ENCODE results near the gene ONECUT1.
A peak's percentile ranks its signal among the peaks of the same experiment; 100 is the strongest.

Gene ONECUT1

DNA sequence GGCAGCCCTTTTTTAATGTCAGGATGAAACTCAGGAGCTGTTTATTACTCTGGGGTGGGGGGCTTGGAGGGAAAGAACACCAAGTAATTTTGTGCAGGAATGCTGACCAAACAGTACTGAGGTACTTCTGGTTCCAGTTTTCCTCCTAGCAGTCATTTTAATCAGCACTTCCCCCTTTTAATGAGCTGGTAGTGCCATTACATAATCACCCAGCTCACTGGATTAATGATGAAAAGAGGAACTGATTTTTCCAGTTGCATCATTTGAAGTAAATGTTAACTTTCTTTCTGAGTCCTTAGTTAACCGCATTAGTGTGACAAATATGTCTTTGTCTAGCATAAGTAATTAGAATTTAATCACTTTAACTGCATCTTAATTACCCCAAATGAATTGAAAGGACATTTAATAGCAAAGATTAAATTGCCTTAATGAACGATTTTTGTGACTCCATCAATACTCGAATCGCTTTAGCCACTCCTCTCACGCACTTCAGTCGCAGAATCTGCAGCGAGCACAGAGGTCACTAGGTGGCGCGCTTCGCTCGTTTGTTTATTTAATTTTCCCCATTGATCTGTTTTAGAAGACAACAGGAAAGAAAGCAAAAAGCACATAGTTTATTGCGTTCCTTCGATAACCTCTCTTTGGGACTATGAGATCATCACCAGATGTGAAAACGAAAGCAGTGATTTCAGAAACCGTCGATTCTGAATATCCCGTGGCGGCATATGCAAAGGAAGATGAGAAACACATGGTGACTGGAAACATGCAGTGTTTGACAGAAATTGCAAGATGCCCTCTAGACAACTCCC, 9.8 kb downstream of the ONECUT1 start:
- DNase-seq = peak; percentile 38

GRCh38 chr15:52778457-52778856, 11.7 kb downstream of the ONECUT1 start:
- DNase-seq = no peak

GRCh38 chr15:52772766-52773165, 17.4 kb downstream of the ONECUT1 start:
- DNase-seq = no peak

DNA sequence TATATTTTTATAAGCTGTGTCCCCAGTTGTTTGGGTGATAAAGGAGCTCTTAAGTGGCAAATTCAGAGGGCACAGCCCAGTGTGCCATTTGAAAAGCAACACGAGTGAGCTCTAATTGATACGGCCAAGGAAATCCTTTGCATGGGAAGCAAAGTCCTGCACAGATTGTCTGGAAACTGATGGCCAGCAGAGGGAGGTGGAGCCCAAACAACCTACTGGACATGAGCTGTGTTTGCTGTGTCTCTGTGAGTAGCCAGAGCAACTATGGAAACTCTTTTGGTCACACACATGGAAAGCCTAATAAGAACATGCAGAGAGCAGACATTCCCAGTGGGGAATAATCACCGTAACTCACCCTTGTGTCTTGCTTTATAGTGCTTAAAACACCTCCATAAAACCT, 24.4 kb downstream of the ONECUT1 start:
- DNase-seq = no peak

DNA sequence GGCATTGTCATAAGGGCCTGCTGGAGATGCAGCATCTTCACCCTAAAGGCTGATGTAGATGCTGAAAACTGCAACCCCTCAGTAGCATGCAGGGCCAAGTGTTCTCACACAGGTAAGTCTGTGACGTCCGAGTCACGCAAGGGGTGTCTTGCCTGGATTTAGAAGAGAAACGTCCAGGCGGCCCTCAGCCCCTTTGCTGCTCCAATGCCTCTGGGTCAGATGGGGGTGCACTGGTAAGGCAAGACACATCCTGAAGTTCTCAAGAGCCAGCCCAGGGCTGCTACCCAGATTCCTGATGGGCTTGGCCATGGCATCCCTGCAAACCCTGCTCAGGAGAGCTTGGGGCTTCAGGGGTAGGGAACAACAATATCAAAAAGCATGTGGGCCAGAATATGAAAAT, 25.4 kb downstream of the ONECUT1 start:
- DNase-seq = no peak

DNA sequence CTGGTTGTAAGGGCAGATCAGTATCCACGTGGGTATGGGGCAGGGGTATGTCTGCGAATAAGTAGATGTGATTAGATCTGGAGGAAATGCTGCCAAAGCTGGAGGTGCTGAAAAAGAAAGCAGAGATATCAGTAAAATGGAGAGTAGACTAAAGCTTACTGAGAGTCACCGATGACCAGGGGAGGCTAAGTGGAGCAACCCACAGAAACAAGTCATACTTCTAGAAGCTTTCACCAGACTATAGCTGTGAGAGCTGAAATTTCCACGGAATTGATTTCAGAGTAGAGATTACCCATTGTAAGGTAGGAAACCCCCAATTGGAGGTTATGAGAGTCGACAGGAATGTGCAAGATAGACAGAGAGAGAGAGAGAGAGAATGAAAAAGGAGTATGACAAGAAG, 27.5 kb downstream of the ONECUT1 start:
- DNase-seq = no peak

GRCh38 chr15:52760562-52760961, 29.6 kb downstream of the ONECUT1 start:
- no peak for DNase-seq

DNA sequence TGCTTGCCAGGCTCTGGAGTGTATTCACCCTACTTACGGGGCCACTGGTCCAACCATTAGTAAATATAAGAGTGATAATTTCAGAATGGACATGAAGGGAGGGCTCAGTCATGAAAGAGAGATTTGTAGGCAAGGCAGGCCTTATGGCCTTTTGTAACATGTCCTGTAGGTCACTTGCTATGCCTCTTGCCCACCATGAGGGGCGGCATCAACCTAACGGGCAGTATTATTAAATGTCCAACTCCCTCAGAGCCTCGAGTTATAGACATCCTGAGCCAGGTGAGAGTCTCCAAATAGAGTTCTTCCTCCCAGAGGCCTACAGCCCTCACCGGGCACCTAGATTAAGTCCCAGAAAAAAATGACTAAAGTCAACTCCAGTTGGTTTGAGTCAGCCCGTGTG, 30.2 kb downstream of the ONECUT1 start:
- DNase-seq = no peak

- DNase-seq = no peak
Measured at GRCh38 chr15:52757496-52757895, 32.6 kb downstream of the ONECUT1 start.

GRCh38 chr15:52751522-52751921, 38.6 kb downstream of the ONECUT1 start:
- no peak for DNase-seq

- DNase-seq = no peak
Measured at GRCh38 chr15:52749258-52749657, 40.9 kb downstream of the ONECUT1 start.

- DNase-seq = no peak
Measured at GRCh38 chr15:52746162-52746757, 43.9 kb downstream of the ONECUT1 start.

DNA sequence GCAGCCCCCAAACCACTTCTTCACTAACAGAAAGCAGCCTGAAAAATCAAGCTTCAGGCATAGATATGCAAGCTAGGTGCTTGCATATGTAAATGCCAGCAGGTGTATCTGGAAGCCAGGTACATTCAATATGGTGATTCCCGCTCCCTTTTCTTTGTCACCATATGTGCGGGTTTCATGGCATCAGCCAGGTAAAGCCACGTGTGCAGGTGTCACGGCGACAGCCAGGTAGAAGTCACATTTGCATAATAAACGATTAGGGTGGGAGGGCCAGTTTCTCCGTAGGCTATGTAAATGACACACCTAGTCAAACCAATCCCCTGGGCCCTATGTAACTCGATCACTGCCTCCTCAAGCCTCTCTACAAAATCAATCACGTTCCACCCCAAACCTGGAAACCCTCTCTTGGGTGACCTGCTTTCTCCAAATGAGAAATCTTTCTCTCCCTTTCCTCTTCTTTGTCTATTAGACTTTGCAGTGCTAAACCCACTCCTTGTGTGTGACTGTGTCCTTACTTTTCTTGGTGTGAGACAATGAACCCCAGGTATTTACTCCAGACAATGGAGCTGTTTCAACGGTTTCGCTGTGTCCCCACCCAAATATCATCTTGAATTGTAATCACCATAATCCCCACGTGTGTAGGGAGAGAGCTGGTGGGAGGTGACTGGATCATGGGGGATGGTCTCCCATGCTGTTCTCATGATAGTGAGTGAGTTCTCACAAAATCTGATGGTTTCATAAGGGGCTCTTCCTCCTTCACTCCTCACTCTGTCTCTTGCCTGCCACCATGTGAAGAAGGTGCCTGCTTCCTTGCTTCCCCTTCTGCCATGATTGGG, 44.6 kb downstream of the ONECUT1 start:
- DNase-seq = no peak

DNA sequence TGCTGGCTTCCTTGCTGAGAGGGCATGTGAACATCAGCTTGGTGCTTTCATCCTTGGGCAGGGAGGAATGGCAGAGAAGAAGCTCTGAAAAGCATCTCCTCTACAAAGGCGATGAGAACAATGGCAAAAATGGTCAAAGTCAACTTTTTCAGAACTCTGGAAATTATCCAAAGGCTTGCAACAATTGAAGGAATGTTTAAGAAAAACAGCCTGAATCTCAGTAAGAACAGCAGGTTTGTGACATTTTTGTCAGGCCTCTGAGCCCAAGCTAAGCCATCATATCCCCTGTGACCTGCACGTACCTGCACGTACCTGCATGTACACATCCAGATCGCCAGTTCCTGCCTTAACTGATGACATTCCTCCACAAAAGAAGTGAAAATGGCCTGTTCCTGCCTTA, 51.8 kb downstream of the ONECUT1 start:
- DNase-seq = no peak

GRCh38 chr15:52737720-52738119, 52.4 kb downstream of the ONECUT1 start:
- DNase-seq = no peak

GRCh38 chr15:52735231-52736089, 54.7 kb downstream of the ONECUT1 start:
- peak; percentile 74 for DNase-seq

DNA sequence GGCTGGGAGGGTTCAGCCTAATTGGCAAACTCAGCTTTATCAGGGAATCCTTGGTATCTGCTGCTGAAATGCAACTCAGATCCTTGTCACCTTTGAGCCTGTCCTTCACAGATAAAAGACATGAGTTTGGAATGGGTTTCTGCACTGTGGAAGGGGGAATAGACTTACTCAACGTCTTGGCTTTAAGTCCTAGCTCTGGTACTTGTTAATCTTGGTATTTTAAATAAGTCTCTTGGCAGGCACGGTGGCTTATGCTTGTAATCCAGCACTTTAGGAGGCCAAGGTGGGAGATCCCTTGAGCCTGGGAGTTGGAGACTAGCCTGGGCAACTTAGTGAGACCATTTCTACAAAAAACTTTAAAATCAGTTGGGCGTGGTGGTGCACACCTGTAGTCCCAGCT, 55.8 kb downstream of the ONECUT1 start:
- no peak for DNase-seq

GRCh38 chr15:52733696-52734255, 56.4 kb downstream of the ONECUT1 start:
- DNase-seq = no peak

- DNase-seq = no peak
Measured at GRCh38 chr15:52733088-52733487, 57.0 kb downstream of the ONECUT1 start.

DNA sequence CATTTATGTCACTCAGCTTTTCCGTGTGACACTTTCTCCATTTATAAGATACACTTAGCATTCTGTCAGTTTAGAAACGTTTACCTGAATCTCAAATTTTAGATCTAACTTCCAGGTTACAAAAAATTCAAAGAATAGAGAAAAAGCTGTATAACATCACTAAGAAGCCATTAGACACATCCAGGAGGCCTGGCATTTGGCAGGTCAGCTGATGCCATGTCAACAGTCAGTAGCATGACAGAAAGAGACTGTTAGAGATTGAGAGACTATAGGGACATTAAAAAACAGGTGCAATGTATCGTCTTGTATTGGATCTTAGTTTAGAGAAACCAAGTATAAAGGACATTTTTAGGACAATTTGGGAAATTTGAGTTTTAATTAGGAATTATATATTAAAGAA, 57.6 kb downstream of the ONECUT1 start:
- no peak for DNase-seq

GRCh38 chr15:52731732-52732470, 58.2 kb downstream of the ONECUT1 start:
- no peak for DNase-seq

GRCh38 chr15:52731004-52731403, 59.1 kb downstream of the ONECUT1 start:
- DNase-seq = no peak
